ENCODE results near the gene EDC3.
"Not testable (repeated sequence)": the region's sequence is repeated elsewhere in the genome, so short reads cannot be mapped to it uniquely, and the experiment has no call there.

Gene EDC3

GRCh38 chr15:74710319-74711094, 14.7 kb upstream of the EDC3 start:
- no peak for DNase-seq (ENCODE audit: low read depth in 2 of 2)

- DNase-seq (ENCODE audit: low read depth in 2 of 2): no peak
Observed at GRCh38 chr15:74709892-74710291, 14.1 kb upstream of the EDC3 start.

- DNase-seq (ENCODE audit: low read depth in 2 of 2): no peak
Observed at GRCh38 chr15:74709011-74709410, 13.2 kb upstream of the EDC3 start.

- DNase-seq (ENCODE audit: low read depth in 2 of 2): no peak
Observed at GRCh38 chr15:74696808-74697207, 984 bp upstream of the EDC3 start.

- DNase-seq (ENCODE audit: low read depth in 2 of 2): no peak
Observed at GRCh38 chr15:74696398-74696729, 540 bp upstream of the EDC3 start.

GRCh38 chr15:74692327-74692726, 3.5 kb downstream of the EDC3 start:
- DNase-seq (ENCODE audit: low read depth in 2 of 2): no peak

- DNase-seq (ENCODE audit: low read depth in 2 of 2): no peak
Observed at GRCh38 chr15:74683758-74684157, 12.1 kb downstream of the EDC3 start.

- DNase-seq (ENCODE audit: low read depth in 2 of 2): no peak
Observed at GRCh38 chr15:74682954-74683353, 12.9 kb downstream of the EDC3 start.

- DNase-seq (ENCODE audit: low read depth in 2 of 2): no peak
Observed at GRCh38 chr15:74680456-74680855, 15.4 kb downstream of the EDC3 start.

- DNase-seq (ENCODE audit: low read depth in 2 of 2): no peak
Observed at GRCh38 chr15:74676801-74677200, 19.0 kb downstream of the EDC3 start.

GRCh38 chr15:74674161-74674560, 21.7 kb downstream of the EDC3 start:
- DNase-seq (ENCODE audit: low read depth in 2 of 2): no peak

- no peak for DNase-seq (ENCODE audit: low read depth in 2 of 2)
Observed at GRCh38 chr15:74669627-74670026, 26.2 kb downstream of the EDC3 start.

GRCh38 chr15:74667975-74668374, 27.8 kb downstream of the EDC3 start:
- DNase-seq (ENCODE audit: low read depth in 2 of 2): no peak

- DNase-seq (ENCODE audit: low read depth in 2 of 2): no peak
Observed at GRCh38 chr15:74664670-74665069, 31.2 kb downstream of the EDC3 start.

GRCh38 chr15:74664028-74664616, 31.7 kb downstream of the EDC3 start:
- DNase-seq (ENCODE audit: low read depth in 2 of 2): no peak

- DNase-seq (ENCODE audit: low read depth in 2 of 2): no peak
Observed at GRCh38 chr15:74663303-74664027, 32.4 kb downstream of the EDC3 start.

GRCh38 chr15:74662064-74662860, 33.6 kb downstream of the EDC3 start:
- DNase-seq (ENCODE audit: low read depth in 2 of 2): no peak

GRCh38 chr15:74661280-74661679, 34.5 kb downstream of the EDC3 start:
- not testable (repeated sequence) for DNase-seq (ENCODE audit: low read depth in 2 of 2)

- DNase-seq (ENCODE audit: low read depth in 2 of 2): no peak
Observed at GRCh38 chr15:74657846-74658245, 38.0 kb downstream of the EDC3 start.

- DNase-seq (ENCODE audit: low read depth in 2 of 2): no peak
Observed at GRCh38 chr15:74656935-74657535, 38.8 kb downstream of the EDC3 start.

GRCh38 chr15:74655424-74655823, 40.4 kb downstream of the EDC3 start:
- DNase-seq (ENCODE audit: low read depth in 2 of 2): no peak

Measured in stimulated activated CD4-positive, alpha-beta T cell treated with anti-CD3 and anti-CD28 coated beads, Interleukin-4, amount 100 ng/mL, for 48 hours (primary cell).